CD8-positive, alpha-beta memory T cell (primary cell): Measurements from ENCODE around the gene NINJ1. TPM values are rescaled to one million over a fixed set of nuclear protein-coding genes. Genes with fewer than 3 reads are reported as not detected.

ENCODE experiments used
- CTCF ChIA-PET: fragments of 350-600 bp; sonication (Branson Sonifier 250); formaldehyde crosslinking; loops from one replicate; lab custom pipeline; 2021; ENCODE audit warnings: antibody characterized with exemption; lab: Charles Lee
- POLR2A ChIA-PET: fragments of 350-600 bp; sonication (Branson Sonifier 250); formaldehyde crosslinking; loops from one replicate; lab custom pipeline; 2021; ENCODE audit warnings: antibody characterized with exemption; lab: Charles Lee
- DNase-seq, 5 donors: peaks; one replicate each; pipeline versions ENCODE4 v3.0.0 to v3.0.0-alpha.2; 2020 to 2022; ENCODE audit warnings: mixed read lengths in 1 of 5
- H3K27ac ChIP-seq: one replicate; pipeline ENCODE4 v1.7.0; 2013; ENCODE audit warnings: low read depth, mild to moderate bottlenecking, low read length, moderate library complexity
- H3K27me3 ChIP-seq: 2 replicates; pipeline ENCODE4 v1.7.0; 2013; ENCODE audit warnings: low read length, mild to moderate bottlenecking; ENCODE audit not compliant: insufficient read depth, poor library complexity, severe bottlenecking
- H3K36me3 ChIP-seq: 2 replicates; pipeline ENCODE4 v1.7.0; 2013; ENCODE audit warnings: mild to moderate bottlenecking, low read length, moderate library complexity; ENCODE audit not compliant: insufficient read depth
- H3K4me1 ChIP-seq: 2 replicates; pipeline ENCODE4 v1.7.0; 2013; ENCODE audit warnings: mild to moderate bottlenecking, low read length, moderate library complexity; ENCODE audit not compliant: insufficient read depth
- H3K4me3 ChIP-seq: 2 replicates; pipeline ENCODE4 v1.7.0; 2013; ENCODE audit warnings: mild to moderate bottlenecking, low read length
- H3K9me3 ChIP-seq: 2 replicates; pipeline ENCODE4 v1.7.0; 2013; ENCODE audit warnings: mild to moderate bottlenecking, low read length
- H3K27ac Mint-ChIP-seq, 8 donors: one replicate each; pipeline ENCODE4 v1.8.0; 2020 to 2021; ENCODE audit warnings: mixed read lengths in 8 of 8, mild to moderate bottlenecking in 6 of 8, inconsistent platforms in 3 of 8, moderate library complexity in 3 of 8
- H3K27me3 Mint-ChIP-seq, 2 donors: one replicate each; pipeline ENCODE4 v1.8.0; 2020 to 2021; ENCODE audit warnings: mixed read lengths in 2 of 2, mild to moderate bottlenecking in 1 of 2, moderate library complexity in 1 of 2
- H3K36me3 Mint-ChIP-seq, 3 donors: one replicate each; pipeline ENCODE4 v1.8.0; 2020 to 2021; ENCODE audit warnings: mixed read lengths in 3 of 3, inconsistent platforms in 1 of 3, mild to moderate bottlenecking in 1 of 3
- H3K4me1 Mint-ChIP-seq, 3 donors: one replicate each; pipeline ENCODE4 v1.8.0; 2020 to 2021; ENCODE audit warnings: mixed read lengths in 3 of 3, inconsistent platforms in 1 of 3, mild to moderate bottlenecking in 1 of 3
- H3K4me3 Mint-ChIP-seq, 7 donors: one replicate each; pipeline ENCODE4 v1.8.0; 2020 to 2021; ENCODE audit warnings: mixed read lengths in 7 of 7, mild to moderate bottlenecking in 6 of 7, moderate library complexity in 4 of 7, inconsistent platforms in 2 of 7
- H3K9me3 Mint-ChIP-seq, 5 donors: one replicate each; pipeline ENCODE4 v1.8.0; 2020 to 2022; ENCODE audit warnings: mixed read lengths in 5 of 5, mild to moderate bottlenecking in 3 of 5, moderate library complexity in 2 of 5, inconsistent platforms in 1 of 5
- polyA plus RNA-seq: library from polyadenylated mRNA; unstranded; fragments of 300-500 nt; fragmentation: Illumina TruSeq; gene quantifications from one replicate; pipeline ENCODE4 v1.2.3, GENCODE V29; 2021
- total RNA-seq, 2 experiments: library from RNA; stranded (reverse); gene quantifications; one replicate each; pipeline ENCODE4 v1.2.3, GENCODE V29; 2021

NINJ1 gene
- total and polyA plus RNA-seq, 3 experiments from 2014 or later: 59.9 to 103 (median 62.9) TPM

DNA sequence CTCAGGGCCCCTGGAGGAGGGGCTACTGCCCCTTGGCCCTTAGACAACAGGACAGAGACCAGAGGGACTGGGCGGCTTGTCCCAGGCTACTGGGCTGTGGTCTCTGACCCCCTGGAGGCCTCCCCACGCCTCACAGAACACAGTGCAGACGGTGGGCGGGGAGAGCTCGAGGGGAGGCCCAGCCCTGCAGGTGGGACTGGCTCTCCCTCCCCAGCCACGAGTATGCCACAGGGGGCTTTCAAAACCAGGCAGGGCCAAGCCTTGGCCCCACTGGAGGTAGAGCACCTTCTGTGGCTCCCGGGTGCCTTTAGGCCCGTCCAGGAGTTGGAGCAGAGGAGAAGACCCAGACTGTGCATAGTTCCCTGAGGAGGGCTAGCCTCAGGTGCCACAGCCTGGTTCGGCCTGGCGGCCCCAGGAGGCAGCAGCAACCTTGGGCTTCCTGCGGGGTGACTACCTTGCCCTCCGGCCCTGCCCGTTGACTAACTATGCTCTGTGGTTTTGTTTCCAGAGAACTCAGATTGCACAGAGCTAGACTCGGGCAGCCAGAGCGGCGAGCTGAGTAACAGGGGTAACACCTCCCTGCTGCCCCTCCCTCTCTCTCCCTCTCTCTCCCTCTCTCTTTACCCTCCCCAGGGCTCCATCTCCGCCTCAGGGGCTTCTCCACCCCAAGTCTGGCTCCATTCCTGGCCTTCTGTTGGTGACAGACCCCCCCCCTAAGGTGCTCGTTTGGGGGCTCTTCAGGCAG lies 22.5 kb downstream of the NINJ1 start:
- Mint-ChIP-seq H3K36me3 (peaks cover 5 to 61% (median 5%) of the 10 kb centered on the region in 3 donors), H3K4me1 (peaks cover 20 to 39% (median 20%) of the 10 kb centered on the region in 3 donors), H3K27me3 (no peaks in the 10 kb centered on the region), H3K27ac (no peak overlapping the region), H3K9me3 (no peaks in the 10 kb centered on the region), H3K4me3 (no peak overlapping the region)
- Histone ChIP-seq H3K4me1 (peaks cover 33% of the 10 kb centered on the region), H3K27me3 (no peaks in the 10 kb centered on the region), H3K4me3 (no peak overlapping the region), H3K27ac (no peak overlapping the region), H3K36me3 (no peaks in the 10 kb centered on the region), H3K9me3 (no peaks in the 10 kb centered on the region)
- ChIA-PET CTCF (interaction anchor here (0.9 kb wide), 1 partner anchor 61 kb away, joined by 3 read pairs; no protein-coding TSS in a partner anchor), POLR2A (no interaction called here)
- DNase-seq: peak in 1 of 5 donors; percentile 33

DNA sequence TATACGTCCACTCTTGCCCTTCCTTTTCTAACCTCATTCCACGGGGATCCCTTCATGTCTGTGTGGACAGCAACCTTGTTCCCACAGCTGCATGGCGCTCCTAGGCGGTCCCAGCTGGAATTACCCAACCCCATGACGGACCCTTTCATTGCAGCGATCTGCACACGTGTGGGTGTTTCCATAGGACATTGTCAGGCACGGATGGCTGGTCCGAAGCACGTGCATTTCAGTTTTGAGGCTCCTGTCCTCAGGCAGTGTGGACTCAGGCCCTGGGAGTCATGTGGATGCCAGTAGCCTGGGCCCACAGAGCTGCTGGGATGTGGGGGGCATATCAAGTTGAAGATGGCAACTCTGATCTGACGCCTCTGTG lies 23.1 kb downstream of the NINJ1 start:
- no peaks in the 10 kb centered on the region for H3K9me3 Mint-ChIP-seq
- CTCF ChIA-PET: no interaction called here
- H3K4me1 Mint-ChIP-seq: peaks cover 24 to 43% (median 26%) of the 10 kb centered on the region in 3 donors
- Histone ChIP-seq H3K9me3 (no peaks in the 10 kb centered on the region), H3K27ac (no peak overlapping the region), H3K4me1 (peaks cover 39% of the 10 kb centered on the region), H3K4me3 (no peak overlapping the region), H3K27me3 (no peaks in the 10 kb centered on the region), H3K36me3 (no peaks in the 10 kb centered on the region)
- no peak overlapping the region for H3K4me3 Mint-ChIP-seq
- H3K27ac Mint-ChIP-seq: no peak overlapping the region
- peak in 1 of 5 donors; percentile 36 for DNase-seq
- no peaks in the 10 kb centered on the region for H3K27me3 Mint-ChIP-seq
- POLR2A ChIA-PET: no interaction called here
- peaks cover 5 to 62% (median 5%) of the 10 kb centered on the region in 3 donors for H3K36me3 Mint-ChIP-seq

DNA sequence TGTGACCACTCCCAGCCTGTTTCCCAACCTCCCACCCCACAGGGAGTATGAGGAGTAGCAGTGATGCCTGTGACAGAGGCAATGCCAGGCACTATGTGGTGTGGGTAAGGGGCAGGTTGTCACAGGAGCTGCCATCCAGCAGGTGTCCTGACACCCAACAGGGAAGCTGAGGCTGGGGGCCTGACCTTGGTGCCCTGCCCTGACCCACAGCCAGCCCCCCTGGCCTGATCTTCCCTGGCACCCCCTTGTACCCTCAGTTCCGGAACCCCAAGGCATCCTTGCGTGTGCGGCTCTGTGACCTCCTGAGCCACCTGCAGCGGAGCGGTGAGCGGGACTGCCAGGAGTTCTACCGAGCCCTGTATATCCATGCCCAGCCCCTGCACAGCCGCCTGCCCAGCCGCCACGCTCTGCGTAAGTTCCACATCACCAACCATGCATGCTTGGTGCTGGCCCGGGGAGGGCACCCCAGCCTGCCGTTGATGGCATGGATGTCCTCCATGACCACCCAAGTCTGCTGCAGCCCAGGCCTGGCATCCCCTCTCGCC lies 23.7 kb downstream of the NINJ1 start:
- CTCF ChIA-PET: interaction anchor here (1.8 to 5.2 kb wide), 8 partner anchors 8 to 192 kb away, joined by 6 to 34 read pairs (median 10); partner anchors contain the start of genes CARD19 and NINJ1
- H3K9me3 ChIP-seq: no peaks in the 10 kb centered on the region
- H3K36me3 Mint-ChIP-seq: peaks cover 5 to 64% (median 8%) of the 10 kb centered on the region in 3 donors
- H3K4me3 Mint-ChIP-seq: no peak overlapping the region
- peaks cover 45% of the 10 kb centered on the region for H3K4me1 ChIP-seq
- H3K27me3 Mint-ChIP-seq: no peaks in the 10 kb centered on the region
- H3K4me1 Mint-ChIP-seq: peaks cover 30 to 49% (median 32%) of the 10 kb centered on the region in 3 donors
- POLR2A ChIA-PET: no interaction called here
- H3K27me3 ChIP-seq: no peaks in the 10 kb centered on the region
- no peak overlapping the region for H3K27ac ChIP-seq
- no peak overlapping the region for H3K27ac Mint-ChIP-seq
- no peak overlapping the region for H3K4me3 ChIP-seq
- no peaks in the 10 kb centered on the region for H3K36me3 ChIP-seq
- H3K9me3 Mint-ChIP-seq: no peaks in the 10 kb centered on the region
- DNase-seq: peak in 2 of 5 donors; percentile 0 to 37

DNA sequence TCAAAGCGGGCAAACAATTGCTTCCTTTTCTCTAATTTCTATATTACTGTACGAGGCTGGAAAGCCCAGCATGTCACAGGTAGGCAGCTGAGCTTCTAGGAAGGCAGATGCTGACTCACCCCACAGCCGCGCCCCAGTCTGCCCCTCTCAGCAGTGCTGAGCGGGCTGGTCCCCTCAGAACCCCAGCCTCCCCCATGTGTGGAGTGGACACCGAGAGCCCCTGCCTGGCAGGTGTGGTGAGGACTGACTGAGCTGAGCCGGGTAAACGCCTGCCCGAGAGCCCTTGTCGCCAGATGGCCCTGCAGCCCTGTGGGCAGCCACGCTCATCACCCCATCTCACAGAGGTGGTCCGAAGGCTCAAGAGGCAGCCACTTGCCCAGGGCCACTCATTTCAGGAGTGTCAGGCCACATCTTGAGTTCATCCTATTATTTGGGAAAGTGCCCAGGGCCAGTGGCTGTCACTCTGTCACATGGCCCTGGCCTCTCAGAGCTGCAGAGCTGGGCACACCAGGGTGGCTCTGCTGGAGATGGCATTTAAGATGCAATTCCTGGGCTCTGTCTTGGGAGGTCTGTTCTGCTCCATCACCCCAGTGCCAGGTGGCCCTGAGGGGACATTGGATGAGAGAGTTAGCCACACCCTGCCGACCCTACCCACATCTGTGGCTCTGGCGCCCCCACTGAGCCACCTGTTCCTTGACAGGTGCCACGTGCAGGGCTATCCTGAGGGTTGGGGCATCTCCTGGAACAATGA lies 25.6 kb downstream of the NINJ1 start:
- no peak overlapping the region for H3K4me3 Mint-ChIP-seq
- Histone ChIP-seq H3K9me3 (no peaks in the 10 kb centered on the region), H3K36me3 (no peaks in the 10 kb centered on the region), H3K27ac (no peak overlapping the region), H3K27me3 (no peaks in the 10 kb centered on the region), H3K4me3 (no peak overlapping the region), H3K4me1 (peaks cover 48% of the 10 kb centered on the region)
- H3K27me3 Mint-ChIP-seq: no peaks in the 10 kb centered on the region
- peak in 2 of 5 donors; percentile 1 to 49 for DNase-seq
- H3K9me3 Mint-ChIP-seq: peaks cover 8 to 16% (median 12%) of the 10 kb centered on the region in 5 donors
- POLR2A ChIA-PET: interaction anchor here (0.5 to 0.7 kb wide), 3 partner anchors 68 to 206 kb away, joined by 3 to 6 read pairs (median 4); no protein-coding TSS in a partner anchor
- CTCF ChIA-PET: interaction anchor here (0.6 to 5.2 kb wide), 43 partner anchors 10 to 458 kb away, joined by 3 to 34 read pairs (median 4); partner anchors contain the start of genes CARD19, FGD3 and NINJ1
- peak overlapping the region in 3 of 8 donors; percentile 21 to 91 (median 47) for H3K27ac Mint-ChIP-seq
- H3K4me1 Mint-ChIP-seq: peaks cover 40 to 61% (median 46%) of the 10 kb centered on the region in 3 donors
- H3K36me3 Mint-ChIP-seq: peaks cover 18 to 65% (median 20%) of the 10 kb centered on the region in 3 donors

DNA sequence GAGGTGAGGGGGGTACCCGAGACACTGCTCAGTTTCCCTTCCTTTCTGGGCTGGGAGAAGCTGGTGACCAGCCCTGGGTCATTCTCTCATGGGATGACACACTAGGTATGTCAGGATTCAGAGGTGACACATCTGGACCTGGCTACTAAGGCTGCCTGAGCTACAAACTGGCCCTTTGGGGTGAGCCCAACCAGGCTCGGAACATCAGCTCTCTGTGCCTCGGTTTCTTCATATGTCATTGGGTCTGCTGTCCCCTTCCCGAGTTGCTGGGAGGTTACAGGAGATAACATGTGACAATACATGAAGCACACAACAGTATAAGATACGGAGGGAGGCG lies 26.3 kb downstream of the NINJ1 start:
- Histone ChIP-seq H3K4me3 (no peak overlapping the region), H3K27me3 (no peaks in the 10 kb centered on the region), H3K36me3 (no peaks in the 10 kb centered on the region), H3K4me1 (peaks cover 49% of the 10 kb centered on the region), H3K9me3 (no peaks in the 10 kb centered on the region), H3K27ac (no peak overlapping the region)
- Mint-ChIP-seq H3K4me1 (peaks cover 46 to 68% (median 53%) of the 10 kb centered on the region in 3 donors), H3K9me3 (peaks cover 8 to 16% (median 13%) of the 10 kb centered on the region in 5 donors), H3K27me3 (no peaks in the 10 kb centered on the region), H3K4me3 (no peak overlapping the region), H3K36me3 (peaks cover 17 to 62% (median 21%) of the 10 kb centered on the region in 3 donors), H3K27ac (peak overlapping the region in 2 of 8 donors; percentile 12 to 32)
- ChIA-PET POLR2A (no interaction called here), CTCF (interaction anchor here (1.3 to 5.2 kb wide), 8 partner anchors 10 to 195 kb away, joined by 4 to 34 read pairs (median 8); partner anchors contain the start of gene CARD19)
- DNase-seq: peak in 1 of 5 donors; percentile 0

DNA sequence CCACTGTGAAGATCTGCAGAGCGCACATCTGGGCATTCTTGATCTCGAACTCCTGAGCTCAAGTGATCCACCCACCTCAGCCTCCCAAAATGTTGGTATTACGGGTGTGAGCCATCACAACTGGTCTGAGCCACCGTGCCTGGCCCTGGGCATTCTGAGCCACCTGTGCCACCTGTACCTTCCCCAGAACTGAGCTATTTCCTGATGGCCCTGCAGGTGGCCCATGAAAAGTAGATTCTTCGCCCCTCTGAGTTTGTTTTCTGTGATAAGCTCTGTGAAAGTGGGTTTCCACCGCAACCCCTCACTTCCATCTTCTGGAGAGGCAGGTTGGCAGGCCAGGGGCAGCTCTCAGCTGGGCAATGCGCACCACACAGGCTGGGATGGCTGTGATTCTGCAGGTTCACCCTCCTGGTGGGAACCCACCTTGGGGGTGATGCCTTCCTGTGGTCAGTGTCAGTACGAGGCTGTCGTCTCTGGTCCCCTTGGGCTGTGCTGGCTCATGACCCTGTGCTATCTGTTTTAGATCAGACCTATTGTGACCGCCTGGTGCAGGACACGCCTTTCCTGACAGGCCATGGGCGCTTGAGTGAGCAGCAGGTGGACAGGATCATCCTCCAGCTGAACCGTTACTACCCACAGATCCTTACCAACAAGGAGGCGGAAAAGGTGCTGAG lies 26.8 kb downstream of the NINJ1 start:
- H3K4me3 ChIP-seq: no peak overlapping the region
- Mint-ChIP-seq H3K9me3 (peaks cover 8 to 16% (median 13%) of the 10 kb centered on the region in 5 donors), H3K27ac (peak overlapping the region in 5 of 8 donors; percentile 12 to 51 (median 45)), H3K4me1 (peaks cover 51 to 73% (median 58%) of the 10 kb centered on the region in 3 donors), H3K4me3 (no peak overlapping the region), H3K27me3 (no peaks in the 10 kb centered on the region), H3K36me3 (peaks cover 17 to 57% (median 21%) of the 10 kb centered on the region in 3 donors)
- H3K27ac ChIP-seq: no peak overlapping the region
- DNase-seq: peak in 2 of 5 donors; percentile 0 to 38
- H3K9me3 ChIP-seq: no peaks in the 10 kb centered on the region
- H3K4me1 ChIP-seq: peaks cover 49% of the 10 kb centered on the region
- ChIA-PET POLR2A (no interaction called here), CTCF (interaction anchor here (1.0 to 5.2 kb wide), 8 partner anchors 9 to 459 kb away, joined by 3 to 34 read pairs (median 8); partner anchors contain the start of gene CARD19)
- H3K27me3 ChIP-seq: no peaks in the 10 kb centered on the region
- no peaks in the 10 kb centered on the region for H3K36me3 ChIP-seq

DNA sequence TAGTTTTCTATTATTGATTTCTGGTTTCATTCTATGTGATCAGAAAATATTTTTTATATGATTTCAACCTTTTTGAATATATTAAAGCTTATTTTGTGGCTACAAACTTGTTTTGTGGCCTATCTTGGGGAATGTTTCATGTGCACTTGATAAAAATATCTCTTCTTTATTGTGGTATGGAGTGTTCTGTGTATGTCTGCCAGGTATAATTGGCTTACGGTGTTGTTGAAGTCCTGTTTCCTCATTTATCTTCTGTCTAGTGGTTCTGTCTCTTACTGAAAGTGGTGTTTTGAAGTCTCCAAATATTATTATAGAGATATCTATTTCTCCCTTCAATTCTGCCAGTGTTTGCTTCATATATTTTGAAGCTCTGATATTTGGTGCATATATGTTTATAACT lies 28.4 kb downstream of the NINJ1 start:
- Mint-ChIP-seq H3K9me3 (peaks cover 8 to 16% (median 13%) of the 10 kb centered on the region in 5 donors), H3K27ac (peak overlapping the region in 3 of 8 donors; percentile 22 to 69 (median 59)), H3K4me1 (peaks cover 56 to 78% (median 63%) of the 10 kb centered on the region in 3 donors), H3K27me3 (no peaks in the 10 kb centered on the region), H3K36me3 (peaks cover 17 to 49% (median 21%) of the 10 kb centered on the region in 3 donors), H3K4me3 (peak overlapping the region in 5 of 7 donors; percentile 4 to 21 (median 16))
- H3K36me3 ChIP-seq: no peaks in the 10 kb centered on the region
- DNase-seq: no peak
- no peak overlapping the region for H3K27ac ChIP-seq
- CTCF ChIA-PET: interaction anchor here (0.5 to 5.2 kb wide), 4 partner anchors 8 to 469 kb away, joined by 3 to 34 read pairs (median 3); partner anchors contain the start of gene CARD19
- POLR2A ChIA-PET: interaction anchor here (0.6 to 1.0 kb wide), 2 partner anchors 21 to 78 kb away, joined by 3 read pairs; no protein-coding TSS in a partner anchor
- peaks cover 49% of the 10 kb centered on the region for H3K4me1 ChIP-seq
- no peaks in the 10 kb centered on the region for H3K9me3 ChIP-seq
- H3K4me3 ChIP-seq: no peak overlapping the region
- no peaks in the 10 kb centered on the region for H3K27me3 ChIP-seq
